MV-4-11 (cell line): ENCODE measurements around the gene ODAD3.
"Not testable (repeated sequence)": the region's sequence is repeated elsewhere in the genome, so short reads cannot be mapped to it uniquely, and the experiment has no call there.

ENCODE experiments used
- DNase-seq: peaks from one replicate; lab custom pipeline; 2025; lab: John Stamatoyannopoulos, UW

Gene ODAD3

DNA sequence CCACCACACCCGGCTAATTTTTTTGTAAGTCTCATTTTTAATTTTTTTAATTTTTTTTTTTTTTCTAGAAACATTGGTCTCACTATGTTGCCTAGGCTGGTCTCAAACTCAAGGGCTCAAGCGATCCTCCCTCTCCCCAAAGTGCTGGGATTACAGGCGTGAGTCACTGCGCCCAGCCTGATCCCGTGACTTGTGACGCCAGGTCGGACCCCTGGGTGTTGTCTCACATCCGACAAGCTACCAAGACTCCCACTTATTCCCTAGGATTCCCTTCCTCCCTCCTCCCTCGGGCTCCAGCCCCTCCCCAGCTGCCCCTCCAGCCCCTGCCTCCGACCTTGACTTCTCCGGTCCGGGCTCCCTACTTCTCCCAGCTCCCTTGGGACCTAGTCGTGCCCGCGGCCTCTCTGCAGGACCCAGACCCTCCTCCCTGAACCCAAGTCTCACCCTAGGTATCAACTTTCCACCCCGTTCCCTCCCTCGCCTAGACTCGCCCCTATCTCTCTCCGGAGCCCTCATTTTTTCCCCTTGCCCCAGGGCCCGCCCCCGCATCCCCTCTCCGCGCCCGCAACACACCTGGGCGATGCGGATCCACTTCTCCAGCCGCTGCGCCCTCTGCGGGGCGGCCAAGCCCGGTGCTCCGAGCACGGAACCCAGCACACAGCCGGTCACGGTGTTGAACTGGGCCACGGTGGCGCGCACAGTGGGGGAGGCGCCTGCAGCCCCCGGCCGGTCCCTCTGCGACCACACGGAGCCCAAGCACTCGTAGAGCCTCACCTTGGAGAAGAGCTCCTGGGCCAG lies 28.9 kb downstream of the ODAD3 start:
- no peak for DNase-seq

DNA sequence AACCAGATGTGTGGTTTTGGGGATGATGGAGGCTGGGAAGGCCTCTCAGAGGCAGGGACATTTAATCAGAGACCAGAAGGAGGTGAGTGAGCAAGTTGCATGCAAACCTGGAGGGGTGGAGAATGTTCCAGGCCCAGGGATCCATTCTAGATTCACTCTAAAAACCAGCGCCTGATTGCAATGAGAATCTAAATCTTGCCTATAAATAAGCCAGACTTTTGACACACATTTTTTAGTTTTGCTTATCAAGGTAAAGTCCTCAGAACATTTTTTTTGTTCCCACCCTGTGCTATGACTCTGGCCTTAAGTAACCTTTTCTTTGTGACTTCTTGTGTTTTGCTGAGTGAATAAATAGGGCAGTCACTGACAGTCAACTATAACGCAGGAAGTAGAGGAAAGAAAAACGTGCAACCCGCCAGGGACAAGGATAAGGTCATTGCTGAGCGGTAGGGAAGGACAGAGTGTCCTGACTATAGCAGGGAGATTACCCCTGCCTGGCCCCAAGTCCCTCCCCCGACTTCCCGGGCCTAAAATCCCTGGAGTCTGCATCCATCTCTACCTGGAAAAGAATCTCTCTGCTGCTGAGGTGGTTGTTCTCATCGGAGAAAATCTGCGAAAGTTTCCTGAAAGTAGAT lies 30.2 kb downstream of the ODAD3 start:
- no peak for DNase-seq

DNA sequence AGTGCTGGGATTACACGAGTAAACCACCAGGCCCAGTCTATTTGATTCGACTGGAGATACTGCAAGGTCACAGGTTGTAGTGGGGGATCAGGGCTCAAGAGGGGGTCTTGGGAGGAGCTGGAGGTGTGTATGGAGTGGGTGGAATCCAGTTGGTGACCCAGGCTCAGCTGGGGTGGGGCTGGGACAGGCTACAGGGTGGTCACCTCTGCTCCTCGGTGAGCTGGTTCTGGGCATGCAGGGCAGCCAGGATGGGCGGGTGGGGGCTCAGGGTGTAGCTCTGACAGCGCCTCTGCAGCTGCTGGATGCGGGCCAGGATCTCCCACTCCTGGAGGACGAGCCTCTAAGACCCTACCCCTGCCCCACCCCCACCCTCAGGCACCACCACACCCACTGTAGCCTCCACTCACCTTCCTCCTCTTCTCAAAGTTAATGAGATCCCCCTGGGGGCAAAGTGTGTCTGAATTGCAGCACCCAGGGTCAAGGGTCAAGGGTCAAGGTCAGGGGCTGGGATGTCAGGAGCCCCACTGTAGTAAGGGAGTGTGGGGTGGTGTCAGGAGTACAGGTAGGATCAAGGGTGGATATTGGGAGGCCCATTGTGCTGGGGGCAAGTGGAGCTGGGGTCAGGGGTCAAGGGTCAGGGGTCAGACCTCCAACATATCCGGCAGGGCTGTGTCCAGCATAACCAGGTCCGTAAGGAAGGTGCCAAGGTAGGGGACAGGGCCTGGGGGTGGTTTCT lies 32.9 kb downstream of the ODAD3 start:
- no peak for DNase-seq

DNA sequence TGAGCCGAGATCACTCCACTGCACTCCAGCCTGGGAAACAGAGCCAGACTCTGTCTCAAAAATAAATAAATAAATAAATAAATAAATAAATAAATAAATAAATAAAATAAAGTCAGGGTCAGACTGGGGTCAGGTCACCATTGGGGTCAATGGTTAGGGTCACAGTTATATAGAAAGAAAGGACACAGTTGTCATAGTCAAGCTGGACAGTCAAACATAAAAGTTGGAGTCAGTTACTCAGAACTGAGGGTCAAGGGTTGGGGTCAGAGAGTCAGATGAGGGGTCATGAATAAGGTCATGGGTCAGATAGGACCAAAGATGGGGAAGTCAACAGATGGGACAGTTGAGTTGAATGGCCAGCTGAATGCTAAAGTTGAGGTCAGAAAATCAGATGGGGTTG lies 34.1 kb downstream of the ODAD3 start:
- no peak for DNase-seq

DNA sequence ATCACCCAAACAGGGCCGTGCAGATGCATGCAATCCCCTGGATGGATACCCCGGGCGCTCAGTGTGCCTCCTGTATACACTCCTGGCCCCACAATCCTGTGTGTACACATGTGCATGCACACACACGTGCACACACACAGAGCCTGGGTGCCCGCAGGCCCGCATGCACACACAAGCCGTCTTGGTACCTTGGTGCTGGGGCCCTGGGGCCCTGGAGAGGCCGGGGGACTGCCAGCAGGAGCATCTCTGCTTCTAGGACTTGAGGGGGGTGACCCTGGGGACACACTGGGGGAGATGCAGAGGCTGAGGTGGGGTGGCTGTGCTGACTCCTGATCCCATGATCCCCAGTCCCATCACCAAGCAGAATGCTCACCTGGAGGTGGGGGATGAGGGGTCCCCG lies 35.3 kb downstream of the ODAD3 start:
- no peak for DNase-seq

DNA sequence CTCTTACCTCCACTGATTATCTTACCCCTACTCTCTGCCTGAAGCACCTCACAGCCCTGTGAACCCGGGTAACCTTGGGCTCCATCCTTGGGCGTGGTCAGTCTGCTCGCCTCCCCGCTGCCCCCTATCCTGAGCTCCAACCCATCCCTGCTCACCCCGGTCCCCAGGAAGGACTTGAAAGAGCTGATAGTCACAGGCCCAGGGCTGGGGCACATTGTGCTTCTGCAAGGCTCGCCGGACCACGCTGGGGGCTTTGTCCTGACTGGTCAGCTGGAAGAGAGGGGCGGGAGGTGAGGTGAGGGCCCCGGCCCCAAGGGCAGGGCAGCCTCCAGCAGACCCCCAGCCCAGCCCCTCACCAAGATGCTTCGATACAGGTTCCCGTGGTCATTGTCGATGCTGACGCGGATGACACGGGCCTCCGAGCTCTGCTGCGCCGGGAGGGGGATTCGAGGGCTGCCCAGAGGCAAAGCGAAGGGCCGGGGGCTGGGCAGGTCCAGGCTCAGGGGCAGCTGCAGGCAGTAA lies 37.8 kb downstream of the ODAD3 start:
- DNase-seq: no peak

- DNase-seq: peak; percentile 29
These were observed 43.8 kb downstream of the ODAD3 start for GRCh38 chr19:11390933-11391680.

- no peak for DNase-seq
These were observed 44.6 kb downstream of the ODAD3 start for GRCh38 chr19:11390359-11390758.

DNA sequence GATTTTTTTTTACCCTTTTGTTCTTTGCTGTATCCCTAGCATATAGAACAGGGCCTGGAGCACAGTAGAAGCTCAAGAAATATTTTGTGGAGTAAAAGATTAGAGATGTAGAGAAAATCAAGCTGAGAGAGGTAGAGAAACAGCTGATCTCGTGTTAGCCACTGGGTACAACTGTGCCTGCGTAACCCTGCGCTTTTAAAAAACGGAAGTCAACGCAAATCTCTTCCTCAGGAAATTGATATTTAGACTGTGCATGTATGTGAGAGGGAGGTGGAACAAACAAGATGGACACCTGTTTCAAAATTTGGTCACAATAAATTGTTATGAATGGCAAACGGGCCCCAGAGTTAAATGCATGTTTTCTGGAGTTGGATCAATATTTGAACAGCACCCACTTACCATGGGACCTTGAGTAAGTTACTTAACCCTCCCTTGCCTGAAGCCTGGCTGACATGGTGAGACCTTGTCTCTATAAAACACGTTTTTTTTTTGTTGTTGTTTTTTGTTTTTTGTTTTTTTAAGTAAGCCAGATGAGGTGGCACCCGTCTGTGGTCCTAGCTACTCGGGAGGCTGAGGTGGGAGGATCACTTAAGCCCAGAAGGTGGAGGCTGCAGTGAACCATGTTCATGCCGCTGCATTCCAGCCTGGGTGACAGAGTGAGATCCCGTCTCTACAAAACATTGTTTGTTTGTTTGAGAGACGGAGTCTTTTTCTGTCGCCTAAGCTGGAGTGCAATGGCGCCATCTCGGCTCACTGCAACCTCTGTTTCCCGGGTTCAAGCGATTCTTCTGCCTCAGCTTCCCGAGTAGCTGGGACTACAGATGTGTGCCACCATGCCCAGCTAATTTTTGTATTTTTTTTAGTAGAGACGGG lies 47.5 kb downstream of the ODAD3 start:
- peak; percentile 77 for DNase-seq

DNA sequence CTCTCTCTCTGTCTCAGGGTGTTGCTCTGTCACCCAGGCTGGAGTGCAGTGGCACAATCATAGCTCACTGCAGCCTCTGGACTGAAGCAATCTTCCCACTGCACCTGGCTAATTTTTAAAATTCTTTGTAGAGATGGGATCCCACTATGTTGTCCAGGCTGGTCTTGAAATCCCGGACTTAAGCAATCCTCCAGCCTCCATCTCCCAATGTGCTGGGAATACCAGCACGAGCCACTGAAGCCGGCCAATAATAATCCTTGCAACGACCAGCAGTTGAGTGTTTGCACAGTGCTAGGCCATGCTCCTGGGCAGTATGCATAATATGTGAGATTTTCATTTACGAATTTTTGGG lies 50.2 kb downstream of the ODAD3 start:
- DNase-seq: no peak

DNA sequence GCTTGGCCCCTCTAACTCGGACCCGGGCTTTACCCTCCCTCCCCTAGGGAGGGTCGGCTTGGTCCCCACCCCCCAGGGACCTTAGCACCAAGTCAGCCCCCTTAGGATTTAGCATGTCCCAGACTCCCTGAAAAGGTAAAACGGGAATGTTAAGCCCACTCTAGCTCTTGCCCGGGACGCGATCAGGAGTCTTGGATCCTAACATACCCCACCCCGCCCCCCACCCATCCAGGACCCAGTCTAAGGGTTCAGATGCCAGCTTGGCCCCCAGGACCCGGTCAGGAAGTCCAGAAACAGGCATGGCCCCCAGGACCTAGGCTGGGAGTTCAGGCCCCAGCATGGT lies 51.2 kb downstream of the ODAD3 start:
- no peak for DNase-seq

GRCh38 chr19:11382898-11383705 lies 51.8 kb downstream of the ODAD3 start:
- peak; percentile 70 for DNase-seq

GRCh38 chr19:11380653-11381537 lies 54.0 kb downstream of the ODAD3 start:
- peak; percentile 99 for DNase-seq

DNA sequence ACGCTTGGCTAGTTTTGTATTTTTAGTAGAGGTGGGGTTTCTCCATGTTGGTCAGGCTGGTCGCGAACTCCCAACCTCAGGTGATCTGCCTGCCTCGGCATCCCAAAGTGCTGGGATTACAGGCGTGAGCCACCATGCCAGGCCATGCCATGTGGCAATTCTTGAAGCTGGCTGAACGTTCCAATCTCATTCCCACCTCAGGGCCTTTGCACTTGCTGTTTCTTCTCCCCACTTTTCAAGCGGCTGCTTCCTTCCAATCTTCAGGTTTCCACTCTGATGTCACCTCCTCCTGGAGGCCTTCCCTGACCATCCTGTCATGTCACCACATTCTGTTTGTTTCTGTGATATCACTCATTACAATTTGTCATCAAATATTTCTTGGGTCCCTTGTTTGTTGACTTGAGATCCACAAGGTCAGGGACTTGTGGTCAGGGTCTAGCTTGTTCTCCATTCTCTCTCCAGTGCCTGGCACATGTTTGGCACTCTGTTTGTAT lies 55.0 kb downstream of the ODAD3 start:
- DNase-seq: peak; percentile 15

DNA sequence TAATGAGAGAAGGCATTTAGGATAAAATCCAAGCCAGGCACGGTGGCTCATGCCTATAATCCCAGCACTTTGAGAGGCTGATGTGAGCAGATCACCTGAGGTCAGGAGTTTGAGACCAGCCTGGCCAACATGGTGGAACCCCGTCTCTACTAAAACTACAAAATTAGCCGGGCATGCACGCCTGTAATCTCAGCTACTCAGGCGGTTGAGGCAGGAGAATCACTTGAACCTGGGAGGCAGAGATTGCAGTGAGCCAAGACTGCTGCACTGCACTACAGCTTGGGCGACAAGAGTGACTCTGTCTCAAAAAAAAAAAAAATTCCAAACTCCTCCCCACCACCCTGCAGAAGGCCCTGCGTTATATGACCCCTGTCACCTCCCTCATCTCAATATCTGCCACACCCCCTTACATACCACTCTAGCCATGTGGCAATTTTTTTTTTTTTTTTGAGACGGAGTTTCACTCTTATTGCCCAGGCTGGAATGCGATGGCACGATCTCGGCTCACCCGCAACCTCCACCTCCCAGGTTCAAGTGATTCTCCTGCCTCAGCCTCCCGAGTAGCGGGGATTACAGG lies 55.6 kb downstream of the ODAD3 start:
- not testable (repeated sequence) for DNase-seq

DNA sequence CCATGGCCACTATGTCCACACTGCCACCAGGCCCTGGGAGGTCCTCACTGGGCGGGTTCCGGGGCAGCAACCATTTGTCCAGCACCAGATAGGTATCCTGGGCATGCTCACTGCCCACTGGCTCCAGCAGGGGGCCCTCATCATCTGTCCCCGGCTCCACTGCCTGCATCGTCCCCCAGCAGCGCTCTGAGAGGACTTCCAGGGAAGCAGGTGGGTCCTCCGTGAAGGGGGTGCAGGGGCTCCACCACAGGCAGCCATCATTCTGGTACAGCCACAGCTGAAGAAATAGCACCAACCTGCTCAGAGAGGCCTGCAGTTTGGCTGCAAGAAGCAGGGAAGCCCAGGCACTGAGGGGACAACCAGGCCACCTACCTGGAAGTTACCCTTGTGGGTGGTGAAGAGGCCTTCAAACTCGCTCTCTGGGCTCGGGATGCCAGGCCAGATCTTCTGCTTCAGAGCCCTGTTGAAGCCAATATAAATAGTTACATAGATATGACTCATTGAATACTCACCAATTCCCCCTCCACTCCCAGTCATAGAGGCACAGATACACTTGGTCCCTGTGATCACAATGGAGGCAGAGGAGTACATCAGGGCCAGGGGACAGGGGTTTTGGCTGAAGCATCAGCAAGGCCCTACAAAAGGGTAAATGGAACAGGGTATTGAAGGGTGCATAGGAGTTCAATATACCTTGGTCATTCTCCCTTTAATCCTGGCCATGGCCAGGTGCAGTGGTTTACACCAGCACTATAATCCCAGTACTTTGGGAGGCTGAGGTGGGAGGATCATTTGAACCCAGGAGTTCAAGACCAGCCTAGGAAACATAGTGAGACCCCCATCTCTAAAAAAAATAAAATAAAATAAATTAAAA lies 56.4 kb downstream of the ODAD3 start:
- peak; percentile 18 for DNase-seq

DNA sequence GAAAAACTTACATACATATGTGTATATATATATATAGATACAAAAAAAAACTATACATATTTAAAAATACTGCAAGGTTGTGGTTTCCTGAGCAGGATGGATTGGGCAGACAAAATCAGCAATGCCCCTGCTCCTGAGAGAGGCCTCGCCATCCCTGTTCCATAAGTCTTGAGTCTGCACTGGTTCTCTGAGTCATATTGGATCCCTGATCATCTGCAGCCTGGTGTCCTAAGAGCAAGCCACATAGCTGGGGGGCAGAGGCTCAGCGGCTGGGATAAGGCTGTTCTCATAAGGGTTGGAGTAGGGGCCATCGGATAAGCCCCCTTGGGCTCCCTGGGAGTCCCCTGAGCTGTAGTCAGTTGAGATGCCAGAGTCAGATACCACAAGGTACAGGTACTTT lies 57.2 kb downstream of the ODAD3 start:
- DNase-seq: no peak

GRCh38 chr19:11377237-11377636 lies 57.7 kb downstream of the ODAD3 start:
- DNase-seq: peak; percentile 65
